ENCODE measurements around the gene SCRT2. TPM values are rescaled to one million over a fixed set of nuclear protein-coding genes. Genes with fewer than 3 reads are reported as not detected.

SCRT2 gene
- polyA plus RNA-seq, 1 donor from 2014 or later, result 2.5 TPM

DNA sequence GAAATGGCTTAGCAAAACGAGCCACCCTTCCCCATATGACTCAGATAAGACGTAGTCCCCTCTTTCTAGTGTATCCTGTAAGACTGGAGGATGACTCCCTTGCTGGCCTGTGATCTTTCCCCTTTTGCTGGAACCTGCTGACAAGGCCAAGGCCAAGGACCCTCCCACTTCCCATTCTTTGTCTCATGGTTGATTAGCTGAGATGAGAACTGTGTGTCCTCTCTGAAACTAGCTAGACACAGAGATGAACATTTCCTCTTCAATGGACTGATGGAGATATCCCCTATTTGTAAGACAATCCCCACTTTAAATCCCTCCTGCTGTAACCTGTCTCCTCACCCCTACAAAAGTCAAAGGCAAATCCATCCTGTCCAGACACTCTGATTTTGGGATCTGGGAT lies 33.4 kb upstream of the SCRT2 start:
- Histone ChIP-seq H3K9me2 (ENCODE audit: insufficient read depth, low read length) (no peaks in the 10 kb centered on the region), H3K27ac (ENCODE audit: low read length) (no peak overlapping the region), H3K4me2 (ENCODE audit: low read length) (no peak overlapping the region), H3K4me3 (ENCODE audit: low read length) (no peak overlapping the region), H3K9ac (ENCODE audit: low read length) (no peak overlapping the region), H2AFZ (ENCODE audit: low read depth, low read length) (no peak overlapping the region), H3F3A (ENCODE audit: insufficient read depth, low read length, poor library complexity, severe bottlenecking) (no peaks in the 10 kb centered on the region), H4K20me1 (ENCODE audit: insufficient read depth) (no peaks in the 10 kb centered on the region), H3K9me3 (ENCODE audit: low read length) (no peaks in the 10 kb centered on the region), H3K27me3 (ENCODE audit: insufficient read depth, low read depth, low read length) (no peaks in the 10 kb centered on the region), H3K36me3 (ENCODE audit: insufficient read depth, low read length) (no peaks in the 10 kb centered on the region), H3K79me2 (replicated peaks; ENCODE audit: insufficient read depth, low read length) (no peaks in the 10 kb centered on the region)
- no peak for TF ChIP-seq TAF1 (IDR thresholded peaks at IDR 0.05; ENCODE audit: low read depth)
- no peak for TF ChIP-seq MXI1 (conservative IDR thresholded peaks at IDR 0.05; ENCODE audit: poor library complexity, severe bottlenecking)
- TF ChIP-seq, protein P1, sequence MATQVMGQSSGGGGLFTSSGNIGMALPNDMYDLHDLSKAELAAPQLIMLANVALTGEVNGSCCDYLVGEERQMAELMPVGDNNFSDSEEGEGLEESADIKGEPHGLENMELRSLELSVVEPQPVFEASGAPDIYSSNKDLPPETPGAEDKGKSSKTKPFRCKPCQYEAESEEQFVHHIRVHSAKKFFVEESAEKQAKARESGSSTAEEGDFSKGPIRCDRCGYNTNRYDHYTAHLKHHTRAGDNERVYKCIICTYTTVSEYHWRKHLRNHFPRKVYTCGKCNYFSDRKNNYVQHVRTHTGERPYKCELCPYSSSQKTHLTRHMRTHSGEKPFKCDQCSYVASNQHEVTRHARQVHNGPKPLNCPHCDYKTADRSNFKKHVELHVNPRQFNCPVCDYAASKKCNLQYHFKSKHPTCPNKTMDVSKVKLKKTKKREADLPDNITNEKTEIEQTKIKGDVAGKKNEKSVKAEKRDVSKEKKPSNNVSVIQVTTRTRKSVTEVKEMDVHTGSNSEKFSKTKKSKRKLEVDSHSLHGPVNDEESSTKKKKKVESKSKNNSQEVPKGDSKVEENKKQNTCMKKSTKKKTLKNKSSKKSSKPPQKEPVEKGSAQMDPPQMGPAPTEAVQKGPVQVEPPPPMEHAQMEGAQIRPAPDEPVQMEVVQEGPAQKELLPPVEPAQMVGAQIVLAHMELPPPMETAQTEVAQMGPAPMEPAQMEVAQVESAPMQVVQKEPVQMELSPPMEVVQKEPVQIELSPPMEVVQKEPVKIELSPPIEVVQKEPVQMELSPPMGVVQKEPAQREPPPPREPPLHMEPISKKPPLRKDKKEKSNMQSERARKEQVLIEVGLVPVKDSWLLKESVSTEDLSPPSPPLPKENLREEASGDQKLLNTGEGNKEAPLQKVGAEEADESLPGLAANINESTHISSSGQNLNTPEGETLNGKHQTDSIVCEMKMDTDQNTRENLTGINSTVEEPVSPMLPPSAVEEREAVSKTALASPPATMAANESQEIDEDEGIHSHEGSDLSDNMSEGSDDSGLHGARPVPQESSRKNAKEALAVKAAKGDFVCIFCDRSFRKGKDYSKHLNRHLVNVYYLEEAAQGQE (IDR thresholded peaks at IDR 0.05; ENCODE audit: borderline replicate concordance), result no peak
- no peak for TF ChIP-seq SMC3 (conservative IDR thresholded peaks at IDR 0.05; ENCODE audit: poor library complexity)
- no peak for TF ChIP-seq RAD21 (conservative IDR thresholded peaks at IDR 0.05)
- TF ChIP-seq POLR2AphosphoS5 (IDR thresholded peaks at IDR 0.05), result no peak
- TF ChIP-seq EP300 (conservative IDR thresholded peaks at IDR 0.05; ENCODE audit: poor library complexity, severe bottlenecking), result no peak
- TF ChIP-seq, protein P2, sequence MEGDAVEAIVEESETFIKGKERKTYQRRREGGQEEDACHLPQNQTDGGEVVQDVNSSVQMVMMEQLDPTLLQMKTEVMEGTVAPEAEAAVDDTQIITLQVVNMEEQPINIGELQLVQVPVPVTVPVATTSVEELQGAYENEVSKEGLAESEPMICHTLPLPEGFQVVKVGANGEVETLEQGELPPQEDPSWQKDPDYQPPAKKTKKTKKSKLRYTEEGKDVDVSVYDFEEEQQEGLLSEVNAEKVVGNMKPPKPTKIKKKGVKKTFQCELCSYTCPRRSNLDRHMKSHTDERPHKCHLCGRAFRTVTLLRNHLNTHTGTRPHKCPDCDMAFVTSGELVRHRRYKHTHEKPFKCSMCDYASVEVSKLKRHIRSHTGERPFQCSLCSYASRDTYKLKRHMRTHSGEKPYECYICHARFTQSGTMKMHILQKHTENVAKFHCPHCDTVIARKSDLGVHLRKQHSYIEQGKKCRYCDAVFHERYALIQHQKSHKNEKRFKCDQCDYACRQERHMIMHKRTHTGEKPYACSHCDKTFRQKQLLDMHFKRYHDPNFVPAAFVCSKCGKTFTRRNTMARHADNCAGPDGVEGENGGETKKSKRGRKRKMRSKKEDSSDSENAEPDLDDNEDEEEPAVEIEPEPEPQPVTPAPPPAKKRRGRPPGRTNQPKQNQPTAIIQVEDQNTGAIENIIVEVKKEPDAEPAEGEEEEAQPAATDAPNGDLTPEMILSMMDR (IDR thresholded peaks at IDR 0.05; ENCODE audit: poor library complexity, severe bottlenecking), result no peak
- TF ChIP-seq EZH2 (IDR thresholded peaks at IDR 0.05; ENCODE audit: borderline replicate concordance, insufficient read depth, low read length, poor library complexity, severe bottlenecking), result no peak

DNA sequence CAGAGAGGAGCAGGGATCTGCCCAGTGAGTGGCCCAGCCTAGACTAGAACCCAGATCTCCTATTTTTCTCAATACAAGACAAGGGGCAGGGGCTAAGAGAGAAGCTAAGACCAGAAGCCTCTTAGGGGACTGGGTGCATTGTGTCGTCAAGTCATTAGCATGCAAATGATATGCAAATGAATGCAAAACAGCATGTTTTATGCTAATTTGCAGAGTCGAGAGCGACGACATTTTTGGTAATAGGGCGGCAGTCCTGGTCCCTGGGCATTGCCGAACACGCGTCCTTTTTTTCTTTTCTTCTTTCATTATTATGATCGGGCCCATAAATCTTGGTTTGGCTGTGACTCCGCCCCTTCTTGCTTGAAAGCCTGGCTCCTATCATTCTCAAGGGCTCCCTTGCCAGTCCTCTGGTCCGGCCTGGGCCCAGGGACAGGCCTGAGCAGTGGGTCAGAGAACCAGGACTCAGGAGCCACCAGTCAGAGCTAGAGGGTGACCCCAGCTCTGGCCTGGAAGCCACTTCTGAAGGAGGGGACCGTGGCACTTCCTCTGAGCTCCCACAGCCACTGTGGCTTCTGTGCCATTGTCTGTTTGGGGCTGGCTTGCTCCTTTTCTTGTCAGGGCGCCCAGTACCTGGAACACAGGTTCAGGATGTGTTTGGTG lies 32.0 kb upstream of the SCRT2 start:
- TF ChIP-seq EP300 (conservative IDR thresholded peaks at IDR 0.05; ENCODE audit: poor library complexity, severe bottlenecking) (no peak), TAF1 (IDR thresholded peaks at IDR 0.05; ENCODE audit: low read depth) (no peak), EZH2 (IDR thresholded peaks at IDR 0.05; ENCODE audit: borderline replicate concordance, insufficient read depth, low read length, poor library complexity, severe bottlenecking) (no peak), MXI1 (conservative IDR thresholded peaks at IDR 0.05; ENCODE audit: poor library complexity, severe bottlenecking) (no peak), SMC3 (conservative IDR thresholded peaks at IDR 0.05; ENCODE audit: poor library complexity) (no peak), RAD21 (conservative IDR thresholded peaks at IDR 0.05) (no peak), POLR2AphosphoS5 (IDR thresholded peaks at IDR 0.05) (no peak)
- TF ChIP-seq, protein P1 (IDR thresholded peaks at IDR 0.05; ENCODE audit: borderline replicate concordance), result no peak
- TF ChIP-seq, protein P2 (IDR thresholded peaks at IDR 0.05; ENCODE audit: poor library complexity, severe bottlenecking), result no peak
- H2AFZ ChIP-seq (ENCODE audit: low read depth, low read length), result no peak overlapping the region
- no peak overlapping the region for H3K9ac ChIP-seq (ENCODE audit: low read length)
- no peak overlapping the region for H3K4me3 ChIP-seq (ENCODE audit: low read length)
- H3K27me3 ChIP-seq (ENCODE audit: insufficient read depth, low read depth, low read length), result no peaks in the 10 kb centered on the region
- H4K20me1 ChIP-seq (ENCODE audit: insufficient read depth), result no peaks in the 10 kb centered on the region
- no peaks in the 10 kb centered on the region for H3K9me2 ChIP-seq (ENCODE audit: insufficient read depth, low read length)
- H3K4me2 ChIP-seq (ENCODE audit: low read length), result no peak overlapping the region
- no peaks in the 10 kb centered on the region for H3F3A ChIP-seq (ENCODE audit: insufficient read depth, low read length, poor library complexity, severe bottlenecking)
- no peaks in the 10 kb centered on the region for H3K36me3 ChIP-seq (ENCODE audit: insufficient read depth, low read length)
- H3K79me2 ChIP-seq (replicated peaks; ENCODE audit: insufficient read depth, low read length), result no peaks in the 10 kb centered on the region
- H3K27ac ChIP-seq (ENCODE audit: low read length), result no peak overlapping the region
- H3K9me3 ChIP-seq (ENCODE audit: low read length), result no peaks in the 10 kb centered on the region
